ENCODE data around the gene EPO.

- TF ChIP-seq CTCF (IDR thresholded peaks at IDR 0.05 in 8 of 11, conservative IDR thresholded peaks at IDR 0.05 in 3 of 11) = no peak
- peak in 2 of 3 donors; percentile 51 to 73 for TF ChIP-seq POLR2AphosphoS5 (IDR thresholded peaks at IDR 0.05)
- no peak for TF ChIP-seq POLR2A (IDR thresholded peaks at IDR 0.05)
Measured at GRCh38 chr7:100745184-100745583, 24.9 kb downstream of the EPO start.
